GM12878 (cell line): ENCODE data around the gene NGF. TPM values are rescaled to one million over a fixed set of nuclear protein-coding genes. Genes with fewer than 3 reads are reported as not detected.

ENCODE experiments used
- ATAC-seq: fragments of 200-7000 bp; cut with Tn5 transposase; 3 replicates; pipeline ENCODE4 v1.9.1; 2020; ENCODE audit warnings: mild to moderate bottlenecking, moderate library complexity
- BruUV-seq: library from RNA; stranded (reverse); fragments of 400-500 nt; replicated peaks from 2 replicates; lab custom pipeline; 2021; lab: Mats Ljungman, UMichigan
- CTCF ChIA-PET: fragments of 300-600 bp; sonication (Branson Sonifier 250); formaldehyde crosslinking; extraction: SDS; loops from one replicate; lab custom pipeline; 2021; ENCODE audit warnings: inconsistent platforms; lab: Yijun Ruan, JAX
- POLR2A ChIA-PET: fragments of 350-600 bp; formaldehyde crosslinking; extraction: SDS; loops from one replicate; lab custom pipeline; 2021; ENCODE audit warnings: inconsistent platforms; lab: Charles Lee
- RAD21 ChIA-PET: fragments of 300-600 bp; sonication (Branson Sonifier 250); formaldehyde crosslinking; loops from one replicate; lab custom pipeline; 2023; ENCODE audit warnings: antibody characterized with exemption; ENCODE audit not compliant: unreplicated experiment; lab: Charles Lee
- SMC1A ChIA-PET: fragments of 300-600 bp; sonication (Branson Sonifier 250); formaldehyde crosslinking; loops from one replicate; lab custom pipeline; 2023; ENCODE audit not compliant: unreplicated experiment, uncharacterized antibody; lab: Charles Lee
- DNase-seq: peaks from one replicate; pipeline ENCODE4 v3.0.0-alpha.2; 2011; ENCODE audit warnings: low read depth, low spot score
- FAIRE-seq: peaks from 3 replicates; lab custom pipeline; 2011; peaks lifted over from hg19 to GRCh38; lab: Jason Lieb, UNC
- H2AFZ ChIP-seq: 2 replicates; pipeline ENCODE4 v1.6.0; 2011; ENCODE audit warnings: low read depth, low read length, control low read depth; ENCODE audit not compliant: control insufficient read depth
- H3K27ac ChIP-seq: 2 replicates; pipeline ENCODE4 v1.5.1; 2011; ENCODE audit warnings: control low read depth; ENCODE audit not compliant: control insufficient read depth, insufficient read depth
- H3K27me3 ChIP-seq, 2 experiments: replicated peaks in 1 of 2; 2 replicates each; pipeline versions ENCODE4 v1.6.0 to v1.6.1; 2011; ENCODE audit warnings: low read length in 1 of 2; ENCODE audit not compliant: control insufficient read depth in 2 of 2, insufficient read depth in 2 of 2
- H3K36me3 ChIP-seq, 2 experiments: 2 replicates each; pipeline ENCODE4 v1.5.1; 2011; ENCODE audit warnings: low read length in 1 of 2; ENCODE audit not compliant: control insufficient read depth in 2 of 2, insufficient read depth in 2 of 2
- H3K4me1 ChIP-seq: 2 replicates; pipeline ENCODE4 v1.6.1; 2011; ENCODE audit warnings: mild to moderate bottlenecking, low read length, moderate library complexity, mixed read lengths; ENCODE audit not compliant: control insufficient read depth, insufficient read depth
- H3K4me2 ChIP-seq: 2 replicates; pipeline ENCODE4 v1.6.0; 2011; ENCODE audit warnings: control low read depth; ENCODE audit not compliant: control insufficient read depth, insufficient read depth
- H3K4me3 ChIP-seq: fragments of 200-600 bp; sonication (generic); 2 replicates; pipeline ENCODE4 v1.5.1; 2016
- H3K79me2 ChIP-seq: 2 replicates; pipeline ENCODE4 v1.6.0; 2011; ENCODE audit warnings: low read length; ENCODE audit not compliant: control insufficient read depth, insufficient read depth
- H3K9ac ChIP-seq: 2 replicates; pipeline ENCODE4 v1.8.0; 2011; ENCODE audit warnings: low read length, control low read depth, mixed read lengths; ENCODE audit not compliant: control insufficient read depth, insufficient read depth
- H3K9me3 ChIP-seq: replicated peaks from 3 replicates; pipeline ENCODE4 v1.5.1; 2011; ENCODE audit warnings: mild to moderate bottlenecking, low read length; ENCODE audit not compliant: control insufficient read depth, insufficient read depth
- H4K20me1 ChIP-seq: 2 replicates; pipeline ENCODE4 v1.6.0; 2011; ENCODE audit not compliant: control insufficient read depth, insufficient read depth
- ASH2L ChIP-seq: fragments of 300-600, 200-600 bp; sonication (generic); IDR thresholded peaks from 2 replicates; pipeline ENCODE4 v1.6.1; 2017; ENCODE audit warnings: low read depth, mild to moderate bottlenecking, borderline replicate concordance
- CBFB ChIP-seq: IDR thresholded peaks from 2 replicates; pipeline ENCODE4 v1.6.1; 2016; ENCODE audit warnings: antibody characterized with exemption, low read depth
- CBX5 ChIP-seq: sonication (generic); IDR thresholded peaks from 2 replicates; pipeline ENCODE4 v1.6.1; 2016; ENCODE audit warnings: low read depth, moderate library complexity, mild to moderate bottlenecking, inconsistent platforms
- CEBPB ChIP-seq, 2 experiments: fragments of 150-350 bp in 1 of 2; IDR thresholded peaks; 2 replicates each; pipeline ENCODE4 v1.6.1; 2012 to 2014; ENCODE audit warnings: low read depth in 2 of 2, low read length in 2 of 2, borderline replicate concordance in 1 of 2, inconsistent platforms in 1 of 2
- CHD4 ChIP-seq: fragments of 200-600 bp; sonication (generic); IDR thresholded peaks from 2 replicates; pipeline ENCODE4 v1.6.1; 2016; ENCODE audit warnings: mild to moderate bottlenecking
- HDAC6 ChIP-seq: fragments of 200-600 bp; sonication (generic); IDR thresholded peaks from one replicate; pipeline ENCODE4 v1.8.0; 2017; ENCODE audit warnings: antibody characterized with exemption; ENCODE audit not compliant: unreplicated experiment
- JUND ChIP-seq: IDR thresholded peaks from 2 replicates; pipeline ENCODE4 v1.6.1; 2012; ENCODE audit warnings: low read depth, mild to moderate bottlenecking, low read length, improper control_type of control experiment, moderate library complexity
- KLF5 ChIP-seq: fragments of 450-650 bp; IDR thresholded peaks from 2 replicates; pipeline ENCODE4 v1.6.1; 2014; ENCODE audit warnings: mild to moderate bottlenecking; ENCODE audit not compliant: partially characterized antibody
- MXI1 ChIP-seq: fragments of 150-350 bp; IDR thresholded peaks from 2 replicates; pipeline ENCODE4 v1.6.1; 2011; ENCODE audit warnings: low read depth, mild to moderate bottlenecking, inconsistent platforms, low read length, improper control_type of control experiment
- PAX5 ChIP-seq: IDR thresholded peaks from 2 replicates; pipeline ENCODE4 v1.6.1; 2011; ENCODE audit warnings: low read depth, low read length, borderline replicate concordance
- PML ChIP-seq: IDR thresholded peaks from 2 replicates; pipeline ENCODE4 v1.6.1; 2012; ENCODE audit warnings: low read length, inconsistent platforms
- SREBF1 ChIP-seq: IDR thresholded peaks from 2 replicates; pipeline ENCODE4 v1.6.1; 2012; ENCODE audit warnings: mild to moderate bottlenecking, low read length
- SRF ChIP-seq, 2 experiments: IDR thresholded peaks; 2 replicates each; pipeline ENCODE4 v1.6.1; 2011; ENCODE audit warnings: low read depth in 2 of 2, low read length in 2 of 2, mild to moderate bottlenecking in 1 of 2, moderate library complexity in 1 of 2
- TCF7 ChIP-seq: IDR thresholded peaks from 2 replicates; pipeline ENCODE4 v1.6.1; 2014; ENCODE audit warnings: antibody characterized with exemption, borderline replicate concordance
- WGBS: methylation state at CpG from one replicate; pipeline ENCODE4 v1.1.6; 2016; ENCODE audit warnings: low lambda C conversion rate; ENCODE audit not compliant: insufficient replicate concordance, insufficient coverage; ENCODE audit errors: missing lambda C conversion rate; 5-methylcytosine and 5-hydroxymethylcytosine counted together
- in situ Hi-C: fragments of 300-500 bp; cut with MboI; formaldehyde crosslinking; loops from 9 replicates; pipeline ENCODE4 v1.14.3; 2018; ENCODE audit warnings: mixed read lengths
- intact Hi-C: fragments of 100-400 bp; cut with micrococcal nuclease; formaldehyde crosslinking; loops from one replicate; pipeline ENCODE4 v1.14.2; 2022; ENCODE audit not compliant: unreplicated experiment
- polyA plus RNA-seq, 11 experiments: library from polyadenylated mRNA; depleted of rRNA in 4 of 11; unstranded in 6 of 11; stranded (reverse) in 5 of 11; fragments of >200 nt; fragmentation: Nextera tagmentation in 4 of 11; fragmentation: Illumina TruSeq in 1 of 11; extraction: Ambion mirVana in 4 of 11; extraction: Trizol in 1 of 11; gene quantifications; 1 replicate in 1 of 11; 2 replicates in 10 of 11; pipeline versions ENCODE4 v1.2.1 to v1.2.3, GENCODE V29; 2011 to 2016; ENCODE audit warnings: inconsistent platforms in 2 of 11, missing spikeins in 2 of 11, low read depth in 1 of 11
- total RNA-seq, 4 experiments: library from RNA; depleted of rRNA in 3 of 4; stranded (reverse); fragments of >200 nt in 3 of 4; fragmentation: Illumina TruSeq in 1 of 4; extraction: Trizol in 1 of 4; gene quantifications; 2 replicates each; pipeline versions ENCODE4 v1.2.1 to v1.2.3, GENCODE V29; 2013 to 2021
- TF ChIP-seq, protein P1 (sequence below): IDR thresholded peaks from 2 replicates; pipeline ENCODE4 v1.6.1; 2011; ENCODE audit warnings: borderline replicate concordance, low read depth, mild to moderate bottlenecking, moderate library complexity, low read length; ENCODE audit not compliant: insufficient read depth, poor library complexity, severe bottlenecking
- TF ChIP-seq, protein P2 (sequence below): IDR thresholded peaks from 2 replicates; pipeline ENCODE4 v1.6.1; 2012; ENCODE audit warnings: low read depth, low read length, improper control_type of control experiment
- TF ChIP-seq, protein P3 (sequence below): fragments of 450-650 bp; IDR thresholded peaks from 2 replicates; pipeline ENCODE4 v1.6.1; 2014; ENCODE audit warnings: mild to moderate bottlenecking
- TF ChIP-seq, protein P4 (sequence below), 3 experiments: IDR thresholded peaks in 2 of 3; conservative IDR thresholded peaks in 1 of 3; 2 replicates each; pipeline ENCODE4 v1.5.1; 2011; ENCODE audit warnings: low read depth in 3 of 3, low read length in 3 of 3, mild to moderate bottlenecking in 3 of 3, control low read depth in 2 of 3, moderate library complexity in 2 of 3, inconsistent platforms in 1 of 3, mixed read lengths in 1 of 3; ENCODE audit not compliant: control insufficient read depth in 2 of 3, insufficient read depth in 1 of 3; ENCODE audit errors: extremely low read depth in 1 of 3
- TF ChIP-seq, protein P5 (sequence below): IDR thresholded peaks from 2 replicates; pipeline ENCODE4 v1.6.1; 2011; ENCODE audit warnings: low read depth, low read length, improper control_type of control experiment, borderline replicate concordance

The NGF gene
- total and polyA plus RNA-seq, 10 of the 15 experiments (the other 5 are each of a cell fraction or from before 2014, with no cell fraction given): not detected

DNA sequence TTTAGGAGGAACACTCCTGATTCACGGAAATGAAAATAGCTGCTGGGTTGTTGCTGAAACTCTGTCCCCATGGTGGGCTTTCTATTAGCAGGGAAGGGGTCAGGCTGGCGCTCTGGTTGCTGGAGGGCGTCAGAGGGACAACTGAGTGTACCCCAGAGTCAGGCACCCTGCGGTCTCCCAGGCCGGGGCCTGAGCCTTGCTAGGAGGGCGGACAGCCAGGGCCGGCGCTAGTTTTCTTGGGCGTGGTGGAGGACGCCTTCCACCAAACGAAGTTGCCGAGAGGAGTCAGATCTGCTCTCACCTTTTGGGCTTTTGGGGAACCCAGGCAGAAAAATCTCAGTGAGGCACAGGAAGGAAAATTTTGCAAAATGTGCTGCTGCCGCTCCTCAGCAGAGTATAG, 54.8 kb downstream of the NGF start (continued):
- no peak for TF ChIP-seq ASH2L
- no peak for TF ChIP-seq JUND
- TF ChIP-seq, protein P1, sequence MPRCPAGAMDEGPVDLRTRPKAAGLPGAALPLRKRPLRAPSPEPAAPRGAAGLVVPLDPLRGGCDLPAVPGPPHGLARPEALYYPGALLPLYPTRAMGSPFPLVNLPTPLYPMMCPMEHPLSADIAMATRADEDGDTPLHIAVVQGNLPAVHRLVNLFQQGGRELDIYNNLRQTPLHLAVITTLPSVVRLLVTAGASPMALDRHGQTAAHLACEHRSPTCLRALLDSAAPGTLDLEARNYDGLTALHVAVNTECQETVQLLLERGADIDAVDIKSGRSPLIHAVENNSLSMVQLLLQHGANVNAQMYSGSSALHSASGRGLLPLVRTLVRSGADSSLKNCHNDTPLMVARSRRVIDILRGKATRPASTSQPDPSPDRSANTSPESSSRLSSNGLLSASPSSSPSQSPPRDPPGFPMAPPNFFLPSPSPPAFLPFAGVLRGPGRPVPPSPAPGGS: no peak
- TF ChIP-seq, protein P2, sequence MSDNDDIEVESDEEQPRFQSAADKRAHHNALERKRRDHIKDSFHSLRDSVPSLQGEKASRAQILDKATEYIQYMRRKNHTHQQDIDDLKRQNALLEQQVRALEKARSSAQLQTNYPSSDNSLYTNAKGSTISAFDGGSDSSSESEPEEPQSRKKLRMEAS: no peak
- no peak for TF ChIP-seq SREBF1
- TF ChIP-seq PAX5: no peak

DNA sequence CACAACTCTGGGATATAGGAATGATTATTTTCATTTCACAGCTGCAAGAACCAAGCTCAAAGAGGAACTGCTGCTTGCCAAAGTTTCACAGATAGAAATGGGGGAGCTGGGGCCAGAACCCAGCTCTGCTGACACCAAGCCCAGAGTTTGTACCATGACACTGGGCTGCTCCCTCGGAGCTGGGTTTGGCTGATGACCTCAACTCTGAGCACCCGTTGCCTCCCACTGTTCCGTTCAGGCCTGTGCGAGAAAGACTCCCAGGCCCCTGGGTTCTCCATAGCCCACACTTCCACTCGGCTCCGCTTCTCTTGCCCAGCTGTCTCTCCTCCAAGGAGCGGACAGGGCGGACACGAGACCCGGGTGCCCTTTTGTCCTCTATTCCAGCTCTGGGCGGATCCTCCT, 55.2 kb downstream of the NGF start:
- no peaks in the 10 kb centered on the region for H4K20me1 ChIP-seq
- in situ Hi-C loops (no loop called here), intact Hi-C loops (no loop called here)
- no peak overlapping the region for H3K27ac ChIP-seq
- WGBS: 41% methylated on average over 11 of the region's 11 CpGs
- H3K27me3 ChIP-seq: peaks cover 0 to 2% of the 10 kb centered on the region in 2 experiments; a peak in 1 of 4 replicates
- DNase-seq (no peak), FAIRE-seq (no peak), ATAC-seq (no peak)
- SMC1A ChIA-PET: interaction anchor here (0.7 kb wide), 1 partner anchor 145 kb away, joined by 3 read pairs; no protein-coding TSS in a partner anchor
- no peaks in the 10 kb centered on the region for H3K79me2 ChIP-seq
- no peaks in the 10 kb centered on the region; the same call in 2 of the 3 replicates for H3K9me3 ChIP-seq
- H3K9ac ChIP-seq: no peak overlapping the region
- no peak overlapping the region for H3K4me3 ChIP-seq
- H2AFZ ChIP-seq: no peak overlapping the region
- RAD21 ChIA-PET: no interaction called here
- no peaks in the 10 kb centered on the region for H3K4me1 ChIP-seq
- no peak overlapping the region for H3K4me2 ChIP-seq
- no peaks in the 10 kb centered on the region for H3K36me3 ChIP-seq
- POLR2A ChIA-PET: no interaction called here
- no TSS peak for BruUV-seq
- CTCF ChIA-PET: no interaction called here
- TF ChIP-seq, protein P3, sequence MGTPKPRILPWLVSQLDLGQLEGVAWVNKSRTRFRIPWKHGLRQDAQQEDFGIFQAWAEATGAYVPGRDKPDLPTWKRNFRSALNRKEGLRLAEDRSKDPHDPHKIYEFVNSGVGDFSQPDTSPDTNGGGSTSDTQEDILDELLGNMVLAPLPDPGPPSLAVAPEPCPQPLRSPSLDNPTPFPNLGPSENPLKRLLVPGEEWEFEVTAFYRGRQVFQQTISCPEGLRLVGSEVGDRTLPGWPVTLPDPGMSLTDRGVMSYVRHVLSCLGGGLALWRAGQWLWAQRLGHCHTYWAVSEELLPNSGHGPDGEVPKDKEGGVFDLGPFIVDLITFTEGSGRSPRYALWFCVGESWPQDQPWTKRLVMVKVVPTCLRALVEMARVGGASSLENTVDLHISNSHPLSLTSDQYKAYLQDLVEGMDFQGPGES: no peak
- TF ChIP-seq CHD4: no peak
- no peak for TF ChIP-seq HDAC6
- TF ChIP-seq MXI1: no peak
- no peak for TF ChIP-seq SRF (IDR thresholded peaks at IDR 0.05; ENCODE audit: low read depth in 2 of 2, low read length in 2 of 2)
- TF ChIP-seq TCF7: no peak
- no peak for TF ChIP-seq CEBPB (IDR thresholded peaks at IDR 0.05; ENCODE audit: borderline replicate concordance in 1 of 2, low read depth in 2 of 2, low read length in 2 of 2)
- no peak for TF ChIP-seq KLF5
- no peak for TF ChIP-seq CBX5
- TF ChIP-seq PML: no peak
- TF ChIP-seq, protein P4, sequence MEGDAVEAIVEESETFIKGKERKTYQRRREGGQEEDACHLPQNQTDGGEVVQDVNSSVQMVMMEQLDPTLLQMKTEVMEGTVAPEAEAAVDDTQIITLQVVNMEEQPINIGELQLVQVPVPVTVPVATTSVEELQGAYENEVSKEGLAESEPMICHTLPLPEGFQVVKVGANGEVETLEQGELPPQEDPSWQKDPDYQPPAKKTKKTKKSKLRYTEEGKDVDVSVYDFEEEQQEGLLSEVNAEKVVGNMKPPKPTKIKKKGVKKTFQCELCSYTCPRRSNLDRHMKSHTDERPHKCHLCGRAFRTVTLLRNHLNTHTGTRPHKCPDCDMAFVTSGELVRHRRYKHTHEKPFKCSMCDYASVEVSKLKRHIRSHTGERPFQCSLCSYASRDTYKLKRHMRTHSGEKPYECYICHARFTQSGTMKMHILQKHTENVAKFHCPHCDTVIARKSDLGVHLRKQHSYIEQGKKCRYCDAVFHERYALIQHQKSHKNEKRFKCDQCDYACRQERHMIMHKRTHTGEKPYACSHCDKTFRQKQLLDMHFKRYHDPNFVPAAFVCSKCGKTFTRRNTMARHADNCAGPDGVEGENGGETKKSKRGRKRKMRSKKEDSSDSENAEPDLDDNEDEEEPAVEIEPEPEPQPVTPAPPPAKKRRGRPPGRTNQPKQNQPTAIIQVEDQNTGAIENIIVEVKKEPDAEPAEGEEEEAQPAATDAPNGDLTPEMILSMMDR (IDR thresholded peaks at IDR 0.05 in 2 of 3, conservative IDR thresholded peaks at IDR 0.05 in 1 of 3; ENCODE audit: control insufficient read depth in 2 of 3, extremely low read depth in 1 of 3, insufficient read depth in 1 of 3, low read depth in 3 of 3, low read length in 3 of 3): no peak
- TF ChIP-seq CBFB: no peak
- TF ChIP-seq, protein P5, sequence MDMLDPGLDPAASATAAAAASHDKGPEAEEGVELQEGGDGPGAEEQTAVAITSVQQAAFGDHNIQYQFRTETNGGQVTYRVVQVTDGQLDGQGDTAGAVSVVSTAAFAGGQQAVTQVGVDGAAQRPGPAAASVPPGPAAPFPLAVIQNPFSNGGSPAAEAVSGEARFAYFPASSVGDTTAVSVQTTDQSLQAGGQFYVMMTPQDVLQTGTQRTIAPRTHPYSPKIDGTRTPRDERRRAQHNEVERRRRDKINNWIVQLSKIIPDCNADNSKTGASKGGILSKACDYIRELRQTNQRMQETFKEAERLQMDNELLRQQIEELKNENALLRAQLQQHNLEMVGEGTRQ: no peak
